Progenitor cell of endocrine pancreas (in vitro differentiated cells): Measurements from ENCODE around the gene ITIH3. TPM values are rescaled to one million over a fixed set of nuclear protein-coding genes. Genes with fewer than 3 reads are reported as not detected.
A peak's percentile ranks its signal among the peaks of the same experiment; 100 is the strongest.

ENCODE experiments used
- DNase-seq: peaks from one replicate; pipeline ENCODE4 v3.0.0; 2021; ENCODE audit warnings: low spot score; ENCODE audit not compliant: unreplicated experiment
- H3K27ac Mint-ChIP-seq: 2 replicates; pipeline ENCODE4 v1.8.0; 2021; ENCODE audit warnings: mild to moderate bottlenecking, moderate library complexity, mixed read lengths
- H3K27me3 Mint-ChIP-seq: 2 replicates; pipeline ENCODE4 v1.8.0; 2021; ENCODE audit warnings: mixed read lengths
- H3K36me3 Mint-ChIP-seq: 2 replicates; pipeline ENCODE4 v1.8.0; 2022; ENCODE audit warnings: mixed read lengths; ENCODE audit not compliant: insufficient read depth
- H3K4me1 Mint-ChIP-seq: 2 replicates; pipeline ENCODE4 v1.8.0; 2021; ENCODE audit warnings: low read depth, mixed read lengths
- H3K4me3 Mint-ChIP-seq: 2 replicates; pipeline ENCODE4 v1.8.0; 2021; ENCODE audit warnings: low read depth, mild to moderate bottlenecking, moderate library complexity, mixed read lengths
- H3K9me3 Mint-ChIP-seq: 2 replicates; pipeline ENCODE4 v1.8.0; 2021; ENCODE audit warnings: low read depth, mixed read lengths
- CTCF ChIP-seq: fragments of 200-600 bp; sonication (generic); IDR thresholded peaks from one replicate; pipeline ENCODE4 v1.5.0; 2021; ENCODE audit warnings: antibody characterized with exemption, mild to moderate bottlenecking; ENCODE audit not compliant: unreplicated experiment
- total RNA-seq: library from RNA; stranded (reverse); gene quantifications from 2 replicates; pipeline ENCODE4 v1.2.1, GENCODE V29; 2021

ITIH3 gene
- total RNA-seq, 1 donor from 2014 or later, result 1.2 TPM

- H3K4me3 Mint-ChIP-seq, result no peak overlapping the region
- H3K36me3 Mint-ChIP-seq, result no peaks in the 10 kb centered on the region
- DNase-seq, result no peak
- no peaks in the 10 kb centered on the region for H3K4me1 Mint-ChIP-seq
- no peaks in the 10 kb centered on the region for H3K9me3 Mint-ChIP-seq
- no peak for TF ChIP-seq CTCF
- no peaks in the 10 kb centered on the region for H3K27me3 Mint-ChIP-seq
- H3K27ac Mint-ChIP-seq, result no peak overlapping the region
These were observed 5.5 kb downstream of the ITIH3 start for GRCh38 chr3:52800079-52800478.

GRCh38 chr3:52801839-52802238 is 7.2 kb downstream of the ITIH3 start:
- DNase-seq, result no peak
- H3K27me3 Mint-ChIP-seq, result no peaks in the 10 kb centered on the region
- no peak for TF ChIP-seq CTCF
- H3K4me1 Mint-ChIP-seq, result no peaks in the 10 kb centered on the region
- peak overlapping the region; percentile 4 for H3K27ac Mint-ChIP-seq
- H3K36me3 Mint-ChIP-seq, result no peaks in the 10 kb centered on the region
- H3K4me3 Mint-ChIP-seq, result no peak overlapping the region
- no peaks in the 10 kb centered on the region for H3K9me3 Mint-ChIP-seq

- no peaks in the 10 kb centered on the region for H3K9me3 Mint-ChIP-seq
- TF ChIP-seq CTCF, result no peak
- H3K27ac Mint-ChIP-seq, result no peak overlapping the region
- no peaks in the 10 kb centered on the region for H3K36me3 Mint-ChIP-seq
- no peaks in the 10 kb centered on the region for H3K4me1 Mint-ChIP-seq
- H3K4me3 Mint-ChIP-seq, result no peak overlapping the region
- peaks cover 3% of the 10 kb centered on the region for H3K27me3 Mint-ChIP-seq
- no peak for DNase-seq
These were observed 10.9 kb downstream of the ITIH3 start for GRCh38 chr3:52805270-52806039.

GRCh38 chr3:52809149-52809548 is 14.6 kb downstream of the ITIH3 start:
- H3K4me1 Mint-ChIP-seq, result no peaks in the 10 kb centered on the region
- TF ChIP-seq CTCF, result no peak
- peaks cover 3% of the 10 kb centered on the region for H3K27me3 Mint-ChIP-seq
- H3K9me3 Mint-ChIP-seq, result no peaks in the 10 kb centered on the region
- no peak overlapping the region for H3K4me3 Mint-ChIP-seq
- no peak for DNase-seq
- no peaks in the 10 kb centered on the region for H3K36me3 Mint-ChIP-seq
- no peak overlapping the region for H3K27ac Mint-ChIP-seq

- DNase-seq, result no peak
- Mint-ChIP-seq H3K27me3 (peaks cover 3% of the 10 kb centered on the region), H3K27ac (no peak overlapping the region), H3K36me3 (no peaks in the 10 kb centered on the region), H3K4me1 (no peaks in the 10 kb centered on the region), H3K4me3 (no peak overlapping the region), H3K9me3 (no peaks in the 10 kb centered on the region)
- TF ChIP-seq CTCF, result no peak
These were observed 15.2 kb downstream of the ITIH3 start for GRCh38 chr3:52809662-52810377.
